SK-N-SH treated with all-trans-retinoic acid at 6 μM for 48 hours (cell line): ENCODE data around the gene PPM1D.
"Not testable (repeated sequence)": the region's sequence is repeated elsewhere in the genome, so short reads cannot be mapped to it uniquely, and the experiment has no call there.

Experiments used
- BACH2 ChIP-seq: fragments of 250-450 bp; sonication (Bioruptor Pico); IDR thresholded peaks from 2 replicates; pipeline ENCODE4 v1.9.0; 2021; ENCODE audit warnings: mild to moderate bottlenecking, borderline replicate concordance
- CSDC2 ChIP-seq: fragments of 250-450 bp; sonication (Bioruptor Pico); IDR thresholded peaks from 2 replicates; pipeline ENCODE4 v1.5.0; 2020; ENCODE audit warnings: mild to moderate bottlenecking, moderate library complexity
- GLIS3 ChIP-seq: fragments of 250-450 bp; sonication (Bioruptor Pico); IDR thresholded peaks from 2 replicates; pipeline ENCODE4 v1.5.0; 2020; ENCODE audit warnings: mild to moderate bottlenecking, moderate library complexity
- PATZ1 ChIP-seq: fragments of 250-450 bp; sonication (Bioruptor Pico); IDR thresholded peaks from 2 replicates; pipeline ENCODE4 v1.8.0; 2020; ENCODE audit warnings: mild to moderate bottlenecking, moderate library complexity, borderline replicate concordance
- RARB ChIP-seq: fragments of 250-450 bp; sonication (Bioruptor Pico); IDR thresholded peaks from 2 replicates; pipeline ENCODE4 v1.8.0; 2021; ENCODE audit warnings: mild to moderate bottlenecking, moderate library complexity
- SNAI2 ChIP-seq: fragments of 250-450 bp; sonication (Bioruptor Pico); IDR thresholded peaks from 2 replicates; pipeline ENCODE4 v1.5.0; 2020; ENCODE audit warnings: mild to moderate bottlenecking, moderate library complexity
- TCF4 ChIP-seq: fragments of 250-450 bp; sonication (Bioruptor Pico); IDR thresholded peaks from 2 replicates; pipeline ENCODE4 v1.8.0; 2021; ENCODE audit warnings: mild to moderate bottlenecking, moderate library complexity, borderline replicate concordance
- TSHZ2 ChIP-seq: fragments of 250-450 bp; sonication (Bioruptor Pico); IDR thresholded peaks from 2 replicates; pipeline ENCODE4 v1.5.0; 2020; ENCODE audit warnings: mild to moderate bottlenecking, moderate library complexity
- ZC3H10 ChIP-seq: fragments of 250-450 bp; sonication (Bioruptor Pico); IDR thresholded peaks from 2 replicates; pipeline ENCODE4 v1.5.1; 2021; ENCODE audit warnings: mild to moderate bottlenecking, moderate library complexity
- ZFP30 ChIP-seq: fragments of 450-650 bp; formaldehyde crosslinking; IDR thresholded peaks from 2 replicates; pipeline ENCODE4 v1.5.0; 2022; ENCODE audit warnings: mild to moderate bottlenecking, moderate library complexity
- ZNF70 ChIP-seq: fragments of 450-650 bp; formaldehyde crosslinking; IDR thresholded peaks from 2 replicates; pipeline ENCODE4 v1.5.0; 2020; ENCODE audit warnings: mild to moderate bottlenecking, moderate library complexity
- ZNF8 ChIP-seq: fragments of 450-650 bp; formaldehyde crosslinking; IDR thresholded peaks from 2 replicates; pipeline ENCODE4 v1.5.0; 2020; ENCODE audit warnings: mild to moderate bottlenecking, moderate library complexity
- TF ChIP-seq, protein P1 (sequence below): fragments of 250-450 bp; sonication (Bioruptor Pico); IDR thresholded peaks from 2 replicates; pipeline ENCODE4 v1.5.1; 2020; ENCODE audit warnings: low read depth, mild to moderate bottlenecking, moderate library complexity

- not testable (repeated sequence) for TF ChIP-seq BACH2, PATZ1, ZNF8, SNAI2, ZFP30, ZC3H10, ZNF70, RARB, TCF4, CSDC2, TSHZ2, GLIS3 (CRISPR knock-in tag)
- TF ChIP-seq, protein P1, sequence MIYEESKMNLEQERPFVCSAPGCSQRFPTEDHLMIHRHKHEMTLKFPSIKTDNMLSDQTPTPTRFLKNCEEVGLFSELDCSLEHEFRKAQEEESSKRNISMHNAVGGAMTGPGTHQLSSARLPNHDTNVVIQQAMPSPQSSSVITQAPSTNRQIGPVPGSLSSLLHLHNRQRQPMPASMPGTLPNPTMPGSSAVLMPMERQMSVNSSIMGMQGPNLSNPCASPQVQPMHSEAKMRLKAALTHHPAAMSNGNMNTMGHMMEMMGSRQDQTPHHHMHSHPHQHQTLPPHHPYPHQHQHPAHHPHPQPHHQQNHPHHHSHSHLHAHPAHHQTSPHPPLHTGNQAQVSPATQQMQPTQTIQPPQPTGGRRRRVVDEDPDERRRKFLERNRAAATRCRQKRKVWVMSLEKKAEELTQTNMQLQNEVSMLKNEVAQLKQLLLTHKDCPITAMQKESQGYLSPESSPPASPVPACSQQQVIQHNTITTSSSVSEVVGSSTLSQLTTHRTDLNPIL, result not testable (repeated sequence)
These were observed 11.3 kb downstream of the PPM1D start for GRCh38 chr17:60611321-60611720.
